ENCODE results near the gene MOK.

MOK gene

GRCh38 chr14:102319351-102320032 lies 14.5 kb upstream of the MOK start, which contains the start of gene ZNF839:
Gene ZNF839 (plus strand): TSS chr14:102319746. CDS start chr14:102319766, 20 bp downstream.
- no peaks in the 10 kb centered on the region for H3K36me3 ChIP-seq (ENCODE audit: control insufficient read depth, insufficient read depth, low read length)
- H3K4me1 ChIP-seq, result peaks cover 22% of the 10 kb centered on the region
- H3K9ac ChIP-seq, result no peak within 1 kb of the TSS
- no peaks in the 10 kb centered on the region for H3K79me2 ChIP-seq
- peak within 1 kb of the TSS; percentile 97 for H2AFZ ChIP-seq
- H3K27me3 ChIP-seq (ENCODE audit: control insufficient read depth, insufficient read depth, low read length), result no peaks in the 10 kb centered on the region
- peak; percentile 2 for TF ChIP-seq CTCF (IDR thresholded peaks at IDR 0.05)
- peak within 1 kb of the TSS; percentile 75 for H3K4me3 ChIP-seq (ENCODE audit: low read depth, low read length)
- H3K4me2 ChIP-seq (ENCODE audit: low read length), result peak within 1 kb of the TSS; percentile 98
- H3K9me3 ChIP-seq (ENCODE audit: control insufficient read depth, low read length), result no peaks in the 10 kb centered on the region
- H3K27ac ChIP-seq, result peak within 1 kb of the TSS; percentile 86

- peaks cover 24% of the 10 kb centered on the region for H3K4me1 ChIP-seq
- no peak for TF ChIP-seq CTCF (IDR thresholded peaks at IDR 0.05)
Observed at GRCh38 chr14:102318781-102319276, 13.9 kb upstream of the MOK start.

DNA sequence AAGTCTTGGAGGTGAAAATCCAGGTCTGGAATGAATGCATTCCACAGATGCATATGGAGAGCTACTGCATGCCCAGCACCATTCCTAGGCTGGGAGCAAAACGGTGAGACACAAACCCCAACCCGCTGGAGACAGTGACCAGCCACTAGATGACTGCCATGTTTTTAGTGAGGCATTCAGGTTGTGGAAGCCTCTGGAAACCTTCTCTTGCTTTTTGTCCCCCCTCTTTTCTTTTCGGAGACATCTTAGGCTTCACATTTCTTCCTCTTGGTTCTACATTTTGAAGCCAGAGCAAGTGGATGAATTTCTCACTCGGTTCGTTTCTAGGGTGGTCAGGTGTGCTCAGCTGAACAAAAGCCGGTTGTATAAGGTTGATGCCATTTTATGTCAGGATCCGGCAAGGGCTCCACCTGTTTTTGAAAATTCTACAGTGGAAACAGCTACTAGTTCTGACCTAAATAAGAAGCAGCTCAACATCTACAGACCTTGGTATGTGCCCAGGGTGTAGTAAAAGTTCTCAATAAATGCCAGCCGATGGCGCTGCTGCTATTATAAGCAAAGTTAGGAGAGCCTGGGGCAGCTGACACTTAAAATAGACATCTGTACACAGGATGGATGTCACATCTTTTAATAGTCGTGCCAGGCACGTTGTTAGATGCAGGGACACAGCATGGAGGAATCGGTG lies 12.7 kb upstream of the MOK start:
- H3K4me3 ChIP-seq (ENCODE audit: low read depth, low read length), result peak overlapping the region; percentile 66
- H3K4me1 ChIP-seq, result peaks cover 21% of the 10 kb centered on the region

More at GRCh38 chr14:102318781-102319276, 13.9 kb upstream of the MOK start:
- no peaks in the 10 kb centered on the region for H3K79me2 ChIP-seq
- H2AFZ ChIP-seq, result peak overlapping the region; percentile 83
- peak overlapping the region; percentile 86 for H3K27ac ChIP-seq
- H3K9me3 ChIP-seq (ENCODE audit: control insufficient read depth, low read length), result no peaks in the 10 kb centered on the region
- peak overlapping the region; percentile 80 for H3K4me2 ChIP-seq (ENCODE audit: low read length)
- H3K4me3 ChIP-seq (ENCODE audit: low read depth, low read length), result peak overlapping the region; percentile 75
- H3K36me3 ChIP-seq (ENCODE audit: control insufficient read depth, insufficient read depth, low read length), result no peaks in the 10 kb centered on the region
- H3K27me3 ChIP-seq (ENCODE audit: control insufficient read depth, insufficient read depth, low read length), result no peaks in the 10 kb centered on the region
- H3K9ac ChIP-seq, result no peak overlapping the region

GRCh38 chr14:102316743-102317563 lies 12.0 kb upstream of the MOK start:
- Histone ChIP-seq H3K36me3 (ENCODE audit: control insufficient read depth, insufficient read depth, low read length) (no peaks in the 10 kb centered on the region), H3K9me3 (ENCODE audit: control insufficient read depth, low read length) (no peaks in the 10 kb centered on the region), H3K4me1 (peaks cover 21% of the 10 kb centered on the region), H3K79me2 (no peaks in the 10 kb centered on the region), H2AFZ (peak overlapping the region; percentile 77), H3K27ac (peak overlapping the region; percentile 76), H3K9ac (no peak overlapping the region), H3K4me3 (ENCODE audit: low read depth, low read length) (peak overlapping the region; percentile 66), H3K4me2 (ENCODE audit: low read length) (peak overlapping the region; percentile 94), H3K27me3 (ENCODE audit: control insufficient read depth, insufficient read depth, low read length) (no peaks in the 10 kb centered on the region)
- peak; percentile 96 for TF ChIP-seq CTCF (IDR thresholded peaks at IDR 0.05)

More for the DNA sequence above, 12.7 kb upstream of the MOK start:
- Histone ChIP-seq H3K27me3 (ENCODE audit: control insufficient read depth, insufficient read depth, low read length) (no peaks in the 10 kb centered on the region), H3K36me3 (ENCODE audit: control insufficient read depth, insufficient read depth, low read length) (no peaks in the 10 kb centered on the region), H3K9me3 (ENCODE audit: control insufficient read depth, low read length) (no peaks in the 10 kb centered on the region), H3K9ac (no peak overlapping the region), H3K27ac (peak overlapping the region; percentile 76), H3K4me2 (ENCODE audit: low read length) (peak overlapping the region; percentile 94), H3K79me2 (no peaks in the 10 kb centered on the region), H2AFZ (peak overlapping the region; percentile 77)
- TF ChIP-seq CTCF (IDR thresholded peaks at IDR 0.05), result no peak
